ENCODE results near the gene HS3ST6.

The HS3ST6 gene

GRCh38 chr16:1865902-1866690 lies 52.1 kb downstream of the HS3ST6 start:
- DNase-seq = no peak
- Histone ChIP-seq H3K36me3 (no peaks in the 10 kb centered on the region), H3K4me1 (no peaks in the 10 kb centered on the region), H3K9me3 (no peaks in the 10 kb centered on the region), H3K27me3 (peaks cover 15% of the 10 kb centered on the region), H3K4me3 (ENCODE audit: low read depth, low read length) (no peak overlapping the region)
- no peak for TF ChIP-seq CTCF (IDR thresholded peaks at IDR 0.05; ENCODE audit: low read depth, low read length)

- no peaks in the 10 kb centered on the region for H3K36me3 ChIP-seq
- peaks cover 37% of the 10 kb centered on the region for H3K27me3 ChIP-seq
- no peak overlapping the region for H3K4me3 ChIP-seq (ENCODE audit: low read depth, low read length)
- H3K9me3 ChIP-seq = no peaks in the 10 kb centered on the region
- DNase-seq = no peak
- TF ChIP-seq CTCF (IDR thresholded peaks at IDR 0.05; ENCODE audit: low read depth, low read length) = peak; percentile 46
- H3K4me1 ChIP-seq = no peaks in the 10 kb centered on the region
Observed at GRCh38 chr16:1863681-1864460, 54.3 kb downstream of the HS3ST6 start.

- TF ChIP-seq CTCF (IDR thresholded peaks at IDR 0.05; ENCODE audit: low read depth, low read length) = no peak
- no peaks in the 10 kb centered on the region for H3K9me3 ChIP-seq
- peaks cover 52% of the 10 kb centered on the region for H3K27me3 ChIP-seq
- no peak overlapping the region for H3K4me3 ChIP-seq (ENCODE audit: low read depth, low read length)
- H3K4me1 ChIP-seq = no peaks in the 10 kb centered on the region
- no peak for DNase-seq
- no peaks in the 10 kb centered on the region for H3K36me3 ChIP-seq
Observed at GRCh38 chr16:1862394-1862793, 55.8 kb downstream of the HS3ST6 start.

GRCh38 chr16:1861730-1862129 lies 56.5 kb downstream of the HS3ST6 start:
- H3K4me3 ChIP-seq (ENCODE audit: low read depth, low read length) = no peak overlapping the region
- H3K27me3 ChIP-seq = peaks cover 59% of the 10 kb centered on the region
- no peaks in the 10 kb centered on the region for H3K4me1 ChIP-seq
- H3K9me3 ChIP-seq = no peaks in the 10 kb centered on the region
- TF ChIP-seq CTCF (IDR thresholded peaks at IDR 0.05; ENCODE audit: low read depth, low read length) = no peak
- no peak for DNase-seq
- H3K36me3 ChIP-seq = no peaks in the 10 kb centered on the region
